B cell (primary cell): ENCODE data around the gene UBXN10. TPM values are rescaled to one million over a fixed set of nuclear protein-coding genes. Genes with fewer than 3 reads are reported as not detected.

Source experiments
- ATAC-seq: fragments of 200-7000 bp; cut with Tn5 transposase; one replicate; pipeline ENCODE4 v1.10.0; 2021; ENCODE audit warnings: low read depth, mild to moderate bottlenecking, moderate number of reproducible peaks, moderate library complexity
- CTCF ChIA-PET: fragments of 350-600 bp; sonication (Branson Sonifier 250); formaldehyde crosslinking; loops from one replicate; lab custom pipeline; 2021; ENCODE audit warnings: antibody characterized with exemption, inconsistent platforms; lab: Charles Lee
- POLR2A ChIA-PET: fragments of 350-600 bp; sonication (Branson Sonifier 250); formaldehyde crosslinking; loops from one replicate; lab custom pipeline; 2021; ENCODE audit warnings: antibody characterized with exemption; lab: Charles Lee
- DNase-seq: peaks from one replicate; pipeline ENCODE4 v3.0.0; 2013
- H2AFZ ChIP-seq: 2 replicates; pipeline ENCODE4 v1.6.1; 2012; ENCODE audit warnings: mild to moderate bottlenecking, low read depth, low read length; ENCODE audit not compliant: insufficient read depth, poor library complexity, severe bottlenecking
- H3K27ac ChIP-seq, 2 donors: 1 replicate in 1 of 2; 2 replicates in 1 of 2; pipeline ENCODE4 v1.5.1; 2012 to 2013; ENCODE audit warnings: low read length in 2 of 2, mild to moderate bottlenecking in 2 of 2, moderate library complexity in 1 of 2
- H3K27me3 ChIP-seq, 4 experiments: fragments of 200-600 bp in 1 of 4; sonication (generic) in 1 of 4; replicated peaks in 1 of 4; 1 replicate in 2 of 4; 2 replicates in 2 of 4; pipeline versions ENCODE4 v1.6.1 to v1.7.0; 2013 to 2016; ENCODE audit warnings: low read length in 3 of 4, mild to moderate bottlenecking in 2 of 4, mixed read lengths in 1 of 4, moderate library complexity in 1 of 4; ENCODE audit not compliant: insufficient read depth in 4 of 4, control insufficient read depth in 3 of 4; ENCODE audit errors: control extremely low read depth in 1 of 4
- H3K36me3 ChIP-seq, 2 experiments: replicated peaks in 1 of 2; 1 replicate in 1 of 2; 2 replicates in 1 of 2; pipeline versions ENCODE4 v1.6.1 to v1.7.1; 2013; ENCODE audit warnings: low read length in 1 of 2; ENCODE audit not compliant: insufficient read depth in 2 of 2, control insufficient read depth in 1 of 2; ENCODE audit errors: control extremely low read depth in 1 of 2, extremely low read depth in 1 of 2
- H3K4me1 ChIP-seq, 2 donors: fragments of 200-600 bp in 1 of 2; sonication (generic) in 1 of 2; 1 replicate in 1 of 2; 2 replicates in 1 of 2; pipeline versions ENCODE4 v1.5.1 to v1.6.1; 2013 to 2017; ENCODE audit warnings: low read length in 2 of 2; ENCODE audit not compliant: control insufficient read depth in 2 of 2, insufficient read depth in 2 of 2
- H3K4me2 ChIP-seq: replicated peaks from 2 replicates; pipeline ENCODE3; 2012; ENCODE audit warnings: mild to moderate bottlenecking, low read depth, low read length; ENCODE audit not compliant: poor library complexity, severe bottlenecking
- H3K4me3 ChIP-seq, 5 experiments: fragments of 200-600 bp in 1 of 5; sonication (generic) in 1 of 5; 1 replicate in 3 of 5; 2 replicates in 2 of 5; pipeline versions ENCODE4 v1.5.1 to v1.7.0; 2011 to 2016; ENCODE audit warnings: low read length in 4 of 5, mild to moderate bottlenecking in 4 of 5, low read depth in 2 of 5, control low read depth in 1 of 5, moderate library complexity in 1 of 5; ENCODE audit not compliant: insufficient read depth in 1 of 5; ENCODE audit errors: control extremely low read depth in 1 of 5, extremely low read depth in 1 of 5
- H3K79me2 ChIP-seq: fragments of 200-600 bp; sonication (generic); one replicate; pipeline ENCODE4 v1.6.0; 2016; ENCODE audit warnings: low read length; ENCODE audit not compliant: control insufficient read depth, insufficient read depth
- H3K9ac ChIP-seq: fragments of 200-600 bp; sonication (generic); 2 replicates; pipeline ENCODE4 v1.6.1; 2017; ENCODE audit warnings: mild to moderate bottlenecking, low read length, moderate library complexity
- H3K9me3 ChIP-seq, 3 donors: one replicate each; pipeline versions ENCODE4 v1.6.1 to v1.7.1; 2013; ENCODE audit warnings: low read length in 2 of 3; ENCODE audit not compliant: control insufficient read depth in 2 of 3, insufficient read depth in 1 of 3; ENCODE audit errors: control extremely low read depth in 1 of 3
- H4K20me1 ChIP-seq: 2 replicates; pipeline ENCODE4 v1.6.0; 2012; ENCODE audit warnings: mild to moderate bottlenecking, low read length; ENCODE audit not compliant: insufficient read depth, control insufficient read depth, poor library complexity, severe bottlenecking
- H3K27ac Mint-ChIP-seq: one replicate; pipeline ENCODE4 v1.8.0; 2021; ENCODE audit warnings: mixed read lengths
- H3K27me3 Mint-ChIP-seq: one replicate; pipeline ENCODE4 v1.8.0; 2021; ENCODE audit warnings: mixed read lengths
- H3K4me1 Mint-ChIP-seq: one replicate; pipeline ENCODE4 v1.8.0; 2021; ENCODE audit warnings: mixed read lengths
- H3K4me3 Mint-ChIP-seq: one replicate; pipeline ENCODE4 v1.8.0; 2021; ENCODE audit warnings: mixed read lengths
- H3K9me3 Mint-ChIP-seq: one replicate; pipeline ENCODE4 v1.8.0; 2022; ENCODE audit warnings: mixed read lengths; ENCODE audit not compliant: insufficient read depth
- CTCF ChIP-seq: fragments of 200-600 bp; IDR thresholded peaks from one replicate; pipeline ENCODE4 v1.8.0; 2022; ENCODE audit warnings: antibody characterized with exemption, mild to moderate bottlenecking
- EZH2 ChIP-seq: IDR thresholded peaks from 2 replicates; pipeline ENCODE4 v1.6.1; 2012; ENCODE audit warnings: borderline replicate concordance, low read depth, mild to moderate bottlenecking, moderate library complexity, low read length; ENCODE audit not compliant: insufficient read depth, poor library complexity, severe bottlenecking
- WGBS: methylation state at CpG from one replicate; pipeline ENCODE4 v1.1.5; 2013; ENCODE audit warnings: missing lambda C conversion rate; ENCODE audit not compliant: insufficient coverage; 5-methylcytosine and 5-hydroxymethylcytosine counted together
- intact Hi-C: fragments of 100-400 bp; cut with micrococcal nuclease; formaldehyde crosslinking; loops from one replicate; pipeline ENCODE4 v1.10.0; 2022
- polyA plus RNA-seq: library from polyadenylated mRNA; depleted of rRNA; stranded (reverse); fragments of >200 nt; gene quantifications from 2 replicates; pipeline ENCODE4 v1.2.3, GENCODE V29; 2012
- total RNA-seq, 2 donors: library from RNA; stranded (reverse); fragments of 120-200 nt in 1 of 2; gene quantifications; 1 replicate in 1 of 2; 2 replicates in 1 of 2; pipeline versions ENCODE4 v1.2.3 to v1.2.4, GENCODE V29; 2013 to 2022

The UBXN10 gene
- total and polyA plus RNA-seq, 2 donors (not counting 1 experiment from before 2014, with no cell fraction given) = 0.07 to 0.25 TPM

GRCh38 chr1:20240012-20240411 lies 54.1 kb downstream of the UBXN10 start:
- Histone ChIP-seq H4K20me1 (no peaks in the 10 kb centered on the region), H3K36me3 (no peaks in the 10 kb centered on the region), H3K27me3 (peaks cover 0 to 8% (median 3%) of the 10 kb centered on the region in 4 experiments), H2AFZ (no peak overlapping the region), H3K79me2 (no peaks in the 10 kb centered on the region), H3K4me3 (no peak overlapping the region), H3K27ac (no peak overlapping the region), H3K4me2 (no peak overlapping the region), H3K9ac (no peak overlapping the region), H3K4me1 (no peaks in the 10 kb centered on the region), H3K9me3 (peaks cover 0 to 5% (median 0%) of the 10 kb centered on the region in 3 donors)
- intact Hi-C loops = no loop called here
- WGBS = 85% methylated on average over 2 of the region's 2 CpGs
- Mint-ChIP-seq H3K27me3 (peaks cover 52% of the 10 kb centered on the region), H3K4me3 (no peak overlapping the region), H3K9me3 (no peaks in the 10 kb centered on the region), H3K4me1 (no peaks in the 10 kb centered on the region), H3K27ac (no peak overlapping the region)
- POLR2A ChIA-PET = no interaction called here
- CTCF ChIA-PET = interaction anchor here (0.7 kb wide), 1 partner anchor 452 kb away, joined by 4 read pairs; no protein-coding TSS in a partner anchor
- DNase-seq (no peak), ATAC-seq (no peak)
- TF ChIP-seq CTCF (no peak), EZH2 (no peak)

- Histone ChIP-seq H3K79me2 (no peaks in the 10 kb centered on the region), H3K9me3 (peaks cover 0 to 5% (median 0%) of the 10 kb centered on the region in 3 donors), H3K9ac (no peak overlapping the region), H3K4me1 (no peaks in the 10 kb centered on the region), H3K36me3 (no peaks in the 10 kb centered on the region), H3K4me3 (no peak overlapping the region), H4K20me1 (no peaks in the 10 kb centered on the region), H3K4me2 (no peak overlapping the region), H3K27ac (no peak overlapping the region), H3K27me3 (peaks cover 0 to 5% (median 4%) of the 10 kb centered on the region in 4 experiments), H2AFZ (no peak overlapping the region)
- Mint-ChIP-seq H3K27me3 (peaks cover 55% of the 10 kb centered on the region), H3K9me3 (no peaks in the 10 kb centered on the region), H3K27ac (no peak overlapping the region), H3K4me1 (no peaks in the 10 kb centered on the region), H3K4me3 (no peak overlapping the region)
- ChIA-PET POLR2A (no interaction called here), CTCF (no interaction called here)
- no peak for ATAC-seq
- WGBS = 84% methylated on average over 36 of the region's 37 CpGs
- TF ChIP-seq CTCF (no peak), EZH2 (no peak)
- intact Hi-C loops = no loop called here
- DNase-seq = no peak
Observed at GRCh38 chr1:20242890-20243479, 57.1 kb downstream of the UBXN10 start.
